ENCODE data around the gene HRH3.
A peak's percentile ranks its signal among the peaks of the same experiment; 100 is the strongest.

The HRH3 gene

GRCh38 chr20:62219992-62220665 lies at the start of gene HRH3:
TSS of gene HRH3 (minus strand) at chr20:62220278. CDS start at chr20:62219970, 308 bp downstream.
- Histone ChIP-seq H2AFZ (ENCODE audit: low read depth, low read length) (peak within 1 kb of the TSS; percentile 58), H3K4me3 (ENCODE audit: low read length) (peak within 1 kb of the TSS; percentile 56), H3K4me1 (ENCODE audit: insufficient read depth, low read length) (peaks cover 26% of the 10 kb centered on the region), H3K9me3 (ENCODE audit: low read length) (no peaks in the 10 kb centered on the region), H3K36me3 (ENCODE audit: insufficient read depth, low read length) (no peaks in the 10 kb centered on the region), H3K27me3 (ENCODE audit: insufficient read depth, low read length) (peaks cover 50% of the 10 kb centered on the region)

- Histone ChIP-seq H3K4me1 (ENCODE audit: insufficient read depth, low read length) (no peaks in the 10 kb centered on the region), H3K9me3 (ENCODE audit: low read length) (peaks cover 6% of the 10 kb centered on the region), H3K36me3 (ENCODE audit: insufficient read depth, low read length) (peaks cover 39% of the 10 kb centered on the region), H2AFZ (ENCODE audit: low read depth, low read length) (no peak overlapping the region), H3K4me3 (ENCODE audit: low read length) (no peak overlapping the region), H3K27me3 (ENCODE audit: insufficient read depth, low read length) (no peaks in the 10 kb centered on the region)
These were observed 49.8 kb upstream of the HRH3 start for GRCh38 chr20:62269871-62270270.

- Histone ChIP-seq H3K9me3 (ENCODE audit: low read length) (peaks cover 11% of the 10 kb centered on the region), H3K4me3 (ENCODE audit: low read length) (no peak overlapping the region), H3K4me1 (ENCODE audit: insufficient read depth, low read length) (no peaks in the 10 kb centered on the region), H3K36me3 (ENCODE audit: insufficient read depth, low read length) (peaks cover 43% of the 10 kb centered on the region), H3K27me3 (ENCODE audit: insufficient read depth, low read length) (no peaks in the 10 kb centered on the region), H2AFZ (ENCODE audit: low read depth, low read length) (no peak overlapping the region)
These were observed 49.3 kb upstream of the HRH3 start for GRCh38 chr20:62269378-62269777.

DNA sequence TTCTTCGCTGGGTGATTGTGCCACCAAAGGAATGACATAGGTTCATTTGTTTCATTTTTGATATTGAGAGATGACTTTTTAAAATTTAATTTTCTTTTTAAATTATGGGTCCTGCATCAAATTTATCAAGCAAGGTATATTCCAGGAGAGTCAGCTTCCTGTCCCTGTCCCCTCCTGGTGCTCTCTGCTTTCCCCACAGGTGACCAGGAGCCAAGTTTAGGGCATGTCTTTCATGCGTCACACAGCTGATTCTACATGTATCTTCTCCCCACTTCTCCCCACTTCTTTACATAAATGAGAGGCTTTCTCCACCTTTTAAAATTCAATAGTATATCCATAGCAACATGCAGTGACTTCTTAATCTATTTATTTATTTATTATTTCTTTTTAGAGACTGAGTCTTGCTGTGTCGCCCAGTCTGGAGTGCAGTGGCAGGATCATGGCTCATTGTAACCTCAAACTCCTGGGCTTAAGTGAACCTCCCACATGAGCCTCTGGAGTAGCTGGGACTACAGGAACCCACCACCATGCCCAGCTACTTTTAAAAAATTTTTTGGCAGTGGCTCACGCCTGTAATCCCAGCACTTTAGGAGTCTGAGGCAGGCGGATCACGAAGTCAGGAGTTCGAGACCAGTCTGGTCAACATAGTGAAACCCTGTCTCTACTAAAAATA lies 48.3 kb upstream of the HRH3 start:
- peaks cover 43% of the 10 kb centered on the region for H3K36me3 ChIP-seq (ENCODE audit: insufficient read depth, low read length)

GRCh38 chr20:62267543-62267942 lies 47.5 kb upstream of the HRH3 start:
- Histone ChIP-seq H3K4me1 (ENCODE audit: insufficient read depth, low read length) (no peaks in the 10 kb centered on the region), H3K36me3 (ENCODE audit: insufficient read depth, low read length) (peaks cover 44% of the 10 kb centered on the region), H2AFZ (ENCODE audit: low read depth, low read length) (no peak overlapping the region), H3K27me3 (ENCODE audit: insufficient read depth, low read length) (no peaks in the 10 kb centered on the region), H3K9me3 (ENCODE audit: low read length) (peaks cover 15% of the 10 kb centered on the region), H3K4me3 (ENCODE audit: low read length) (no peak overlapping the region)

More for the DNA sequence above, 48.3 kb upstream of the HRH3 start:
- H3K4me1 ChIP-seq (ENCODE audit: insufficient read depth, low read length), result no peaks in the 10 kb centered on the region
- no peak overlapping the region for H3K4me3 ChIP-seq (ENCODE audit: low read length)
- peaks cover 15% of the 10 kb centered on the region for H3K9me3 ChIP-seq (ENCODE audit: low read length)
- no peaks in the 10 kb centered on the region for H3K27me3 ChIP-seq (ENCODE audit: insufficient read depth, low read length)
- H2AFZ ChIP-seq (ENCODE audit: low read depth, low read length), result no peak overlapping the region

GRCh38 chr20:62266851-62267250 lies 46.8 kb upstream of the HRH3 start:
- Histone ChIP-seq H3K4me3 (ENCODE audit: low read length) (no peak overlapping the region), H3K9me3 (ENCODE audit: low read length) (peaks cover 15% of the 10 kb centered on the region), H3K4me1 (ENCODE audit: insufficient read depth, low read length) (no peaks in the 10 kb centered on the region), H3K27me3 (ENCODE audit: insufficient read depth, low read length) (no peaks in the 10 kb centered on the region), H3K36me3 (ENCODE audit: insufficient read depth, low read length) (peaks cover 44% of the 10 kb centered on the region), H2AFZ (ENCODE audit: low read depth, low read length) (no peak overlapping the region)

DNA sequence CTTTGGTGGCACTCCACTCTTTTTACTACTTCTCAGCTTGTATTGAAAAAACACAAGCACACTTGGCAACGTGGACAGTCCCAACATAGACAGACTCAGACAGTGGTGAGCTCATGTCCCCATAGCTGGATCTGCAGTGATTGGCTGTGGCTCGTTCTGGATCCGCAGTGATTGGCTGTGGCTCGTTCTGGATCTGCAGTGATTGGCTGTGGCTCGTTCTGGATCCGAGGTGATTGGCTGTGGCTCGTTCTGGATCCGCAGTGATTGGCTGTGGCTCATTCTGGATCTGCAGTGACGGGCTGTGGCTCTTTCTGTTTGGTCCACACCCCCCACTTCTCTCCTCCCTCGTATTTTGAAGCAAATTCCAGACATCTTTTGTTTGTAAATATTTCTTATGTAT lies 46.3 kb upstream of the HRH3 start:
- no peaks in the 10 kb centered on the region for H3K27me3 ChIP-seq (ENCODE audit: insufficient read depth, low read length)
- peaks cover 47% of the 10 kb centered on the region for H3K36me3 ChIP-seq (ENCODE audit: insufficient read depth, low read length)
- H3K4me3 ChIP-seq (ENCODE audit: low read length), result no peak overlapping the region
- no peaks in the 10 kb centered on the region for H3K4me1 ChIP-seq (ENCODE audit: insufficient read depth, low read length)
- peaks cover 15% of the 10 kb centered on the region for H3K9me3 ChIP-seq (ENCODE audit: low read length)
- H2AFZ ChIP-seq (ENCODE audit: low read depth, low read length), result no peak overlapping the region

- H2AFZ ChIP-seq (ENCODE audit: low read depth, low read length), result no peak overlapping the region
- H3K36me3 ChIP-seq (ENCODE audit: insufficient read depth, low read length), result peaks cover 54% of the 10 kb centered on the region
- peaks cover 15% of the 10 kb centered on the region for H3K9me3 ChIP-seq (ENCODE audit: low read length)
- H3K4me1 ChIP-seq (ENCODE audit: insufficient read depth, low read length), result no peaks in the 10 kb centered on the region
- H3K27me3 ChIP-seq (ENCODE audit: insufficient read depth, low read length), result no peaks in the 10 kb centered on the region
- no peak overlapping the region for H3K4me3 ChIP-seq (ENCODE audit: low read length)
These were observed 45.3 kb upstream of the HRH3 start for GRCh38 chr20:62265365-62265764.

DNA sequence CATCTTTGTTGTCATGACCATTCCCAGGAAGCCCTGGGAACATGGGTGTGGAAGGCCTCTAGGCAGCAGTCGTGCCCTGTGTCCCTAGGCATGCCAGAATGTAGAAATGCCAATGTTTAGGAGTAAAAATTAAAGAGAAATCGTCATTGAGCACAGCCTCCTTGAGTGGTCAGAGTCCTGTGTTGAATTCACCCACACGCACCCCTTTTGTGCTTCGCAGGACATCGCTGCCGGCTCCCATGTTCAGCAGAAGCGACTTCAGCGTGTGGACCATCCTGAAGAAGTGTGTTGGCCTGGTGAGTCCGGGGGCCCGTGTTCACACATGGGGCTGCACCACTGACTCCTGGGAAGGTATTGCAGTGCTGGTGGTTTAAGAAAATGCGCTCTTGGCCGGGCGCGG lies 43.3 kb upstream of the HRH3 start:
- no peak overlapping the region for H3K4me3 ChIP-seq (ENCODE audit: low read length)
- peaks cover 70% of the 10 kb centered on the region for H3K36me3 ChIP-seq (ENCODE audit: insufficient read depth, low read length)
- no peak overlapping the region for H2AFZ ChIP-seq (ENCODE audit: low read depth, low read length)
- no peaks in the 10 kb centered on the region for H3K4me1 ChIP-seq (ENCODE audit: insufficient read depth, low read length)
- no peaks in the 10 kb centered on the region for H3K27me3 ChIP-seq (ENCODE audit: insufficient read depth, low read length)
- H3K9me3 ChIP-seq (ENCODE audit: low read length), result peaks cover 15% of the 10 kb centered on the region

GRCh38 chr20:62262064-62262463 lies 42.0 kb upstream of the HRH3 start:
- H3K27me3 ChIP-seq (ENCODE audit: insufficient read depth, low read length), result no peaks in the 10 kb centered on the region
- no peak overlapping the region for H2AFZ ChIP-seq (ENCODE audit: low read depth, low read length)
- peaks cover 75% of the 10 kb centered on the region for H3K36me3 ChIP-seq (ENCODE audit: insufficient read depth, low read length)
- H3K4me1 ChIP-seq (ENCODE audit: insufficient read depth, low read length), result no peaks in the 10 kb centered on the region
- H3K9me3 ChIP-seq (ENCODE audit: low read length), result peaks cover 15% of the 10 kb centered on the region
- no peak overlapping the region for H3K4me3 ChIP-seq (ENCODE audit: low read length)

GRCh38 chr20:62259294-62259565 lies 39.2 kb upstream of the HRH3 start:
- no peaks in the 10 kb centered on the region for H3K27me3 ChIP-seq (ENCODE audit: insufficient read depth, low read length)
- H3K9me3 ChIP-seq (ENCODE audit: low read length), result peaks cover 10% of the 10 kb centered on the region
- no peak overlapping the region for H2AFZ ChIP-seq (ENCODE audit: low read depth, low read length)
- H3K36me3 ChIP-seq (ENCODE audit: insufficient read depth, low read length), result peaks cover 63% of the 10 kb centered on the region
- H3K4me3 ChIP-seq (ENCODE audit: low read length), result no peak overlapping the region
- H3K4me1 ChIP-seq (ENCODE audit: insufficient read depth, low read length), result no peaks in the 10 kb centered on the region

GRCh38 chr20:62258499-62259293 lies 38.6 kb upstream of the HRH3 start:
- H3K4me1 ChIP-seq (ENCODE audit: insufficient read depth, low read length), result no peaks in the 10 kb centered on the region
- no peaks in the 10 kb centered on the region for H3K27me3 ChIP-seq (ENCODE audit: insufficient read depth, low read length)
- peaks cover 62% of the 10 kb centered on the region for H3K36me3 ChIP-seq (ENCODE audit: insufficient read depth, low read length)
- H2AFZ ChIP-seq (ENCODE audit: low read depth, low read length), result no peak overlapping the region
- no peak overlapping the region for H3K4me3 ChIP-seq (ENCODE audit: low read length)
- peaks cover 9% of the 10 kb centered on the region for H3K9me3 ChIP-seq (ENCODE audit: low read length)

- Histone ChIP-seq H3K4me3 (ENCODE audit: low read length) (no peak overlapping the region), H2AFZ (ENCODE audit: low read depth, low read length) (no peak overlapping the region), H3K9me3 (ENCODE audit: low read length) (peaks cover 9% of the 10 kb centered on the region), H3K4me1 (ENCODE audit: insufficient read depth, low read length) (no peaks in the 10 kb centered on the region), H3K36me3 (ENCODE audit: insufficient read depth, low read length) (peaks cover 38% of the 10 kb centered on the region), H3K27me3 (ENCODE audit: insufficient read depth, low read length) (no peaks in the 10 kb centered on the region)
These were observed 35.9 kb upstream of the HRH3 start for GRCh38 chr20:62255976-62256375.
